ENCODE measurements around the gene IP6K1. TPM values are rescaled to one million over a fixed set of nuclear protein-coding genes. Genes with fewer than 3 reads are reported as not detected.

IP6K1 gene
- total RNA-seq, 1 experiment from 2014 or later, result 32.2 TPM

DNA sequence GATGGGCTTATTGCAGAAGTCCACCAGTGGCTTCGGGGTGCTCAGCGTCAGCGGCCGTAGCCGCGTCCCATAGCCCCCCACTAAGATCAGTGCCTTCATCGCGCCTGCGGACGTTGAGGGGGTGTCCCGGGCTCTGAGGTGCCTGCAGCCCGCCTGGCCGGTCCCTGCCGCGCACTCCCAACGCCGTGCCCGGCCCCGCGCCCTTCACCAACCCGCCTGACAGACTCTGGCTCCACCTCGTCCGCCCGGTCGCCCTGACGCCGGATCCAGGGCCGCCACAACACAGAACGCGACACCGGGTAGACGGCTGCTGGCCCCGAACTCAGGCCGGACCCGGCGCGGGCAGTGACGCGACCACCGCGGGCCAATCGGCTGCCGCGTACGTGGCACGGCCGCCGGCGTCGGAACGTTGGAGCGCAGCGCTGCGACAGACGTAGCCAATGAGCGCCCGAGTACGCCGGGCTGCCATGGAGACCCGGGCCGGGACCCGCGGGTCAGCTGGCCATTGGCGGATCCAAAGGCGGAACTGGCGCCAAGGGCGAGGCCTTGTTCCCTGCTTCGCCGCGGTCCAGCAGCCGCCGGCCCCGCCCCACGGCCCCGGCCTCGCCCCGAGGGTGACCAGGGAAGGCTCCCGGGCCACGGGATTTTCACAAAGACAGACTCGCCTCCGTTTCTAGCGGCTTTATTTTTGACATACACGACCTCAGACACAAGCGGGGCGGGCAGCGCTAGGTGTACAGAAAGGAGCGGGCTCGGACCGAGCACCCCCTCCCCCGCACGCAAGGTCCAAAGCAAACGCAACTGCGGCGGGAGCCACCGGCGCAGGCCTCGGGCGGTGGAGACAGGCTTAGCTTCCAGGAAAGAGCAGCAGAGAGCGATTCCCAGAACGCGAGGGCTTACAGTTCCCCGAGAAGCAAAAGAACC is 62.5 kb downstream of the IP6K1 start, which contains the start of gene GMPPB (continued):
- no peak for TF ChIP-seq PREB (CRISPR knock-in tag; IDR thresholded peaks at IDR 0.05; ENCODE audit: borderline replicate concordance)
- TF ChIP-seq, protein P1, sequence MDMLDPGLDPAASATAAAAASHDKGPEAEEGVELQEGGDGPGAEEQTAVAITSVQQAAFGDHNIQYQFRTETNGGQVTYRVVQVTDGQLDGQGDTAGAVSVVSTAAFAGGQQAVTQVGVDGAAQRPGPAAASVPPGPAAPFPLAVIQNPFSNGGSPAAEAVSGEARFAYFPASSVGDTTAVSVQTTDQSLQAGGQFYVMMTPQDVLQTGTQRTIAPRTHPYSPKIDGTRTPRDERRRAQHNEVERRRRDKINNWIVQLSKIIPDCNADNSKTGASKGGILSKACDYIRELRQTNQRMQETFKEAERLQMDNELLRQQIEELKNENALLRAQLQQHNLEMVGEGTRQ (CRISPR knock-in tag; IDR thresholded peaks at IDR 0.05), result peak; percentile 82
- TF ChIP-seq GABPB1 (CRISPR knock-in tag; IDR thresholded peaks at IDR 0.05), result peak; percentile 38; the same call in 1 of the 2 replicates
- TF ChIP-seq E2F1 (CRISPR knock-in tag; IDR thresholded peaks at IDR 0.05), result no peak
- TF ChIP-seq IRF2 (CRISPR knock-in tag; IDR thresholded peaks at IDR 0.05; ENCODE audit: borderline replicate concordance, low read depth), result no peak
- 0 out of 2 replicates have a peak, but pooled peaks have one; percentile 14 for TF ChIP-seq ZBTB43 (CRISPR knock-in tag; IDR thresholded peaks at IDR 0.05)
- TF ChIP-seq ELF4 (CRISPR knock-in tag; IDR thresholded peaks at IDR 0.05; ENCODE audit: low read depth), result 0 out of 2 replicates have a peak, but pooled peaks have one; percentile 26
- TF ChIP-seq TEAD4 (CRISPR knock-in tag; IDR thresholded peaks at IDR 0.05), result no peak
- TF ChIP-seq, protein P2, sequence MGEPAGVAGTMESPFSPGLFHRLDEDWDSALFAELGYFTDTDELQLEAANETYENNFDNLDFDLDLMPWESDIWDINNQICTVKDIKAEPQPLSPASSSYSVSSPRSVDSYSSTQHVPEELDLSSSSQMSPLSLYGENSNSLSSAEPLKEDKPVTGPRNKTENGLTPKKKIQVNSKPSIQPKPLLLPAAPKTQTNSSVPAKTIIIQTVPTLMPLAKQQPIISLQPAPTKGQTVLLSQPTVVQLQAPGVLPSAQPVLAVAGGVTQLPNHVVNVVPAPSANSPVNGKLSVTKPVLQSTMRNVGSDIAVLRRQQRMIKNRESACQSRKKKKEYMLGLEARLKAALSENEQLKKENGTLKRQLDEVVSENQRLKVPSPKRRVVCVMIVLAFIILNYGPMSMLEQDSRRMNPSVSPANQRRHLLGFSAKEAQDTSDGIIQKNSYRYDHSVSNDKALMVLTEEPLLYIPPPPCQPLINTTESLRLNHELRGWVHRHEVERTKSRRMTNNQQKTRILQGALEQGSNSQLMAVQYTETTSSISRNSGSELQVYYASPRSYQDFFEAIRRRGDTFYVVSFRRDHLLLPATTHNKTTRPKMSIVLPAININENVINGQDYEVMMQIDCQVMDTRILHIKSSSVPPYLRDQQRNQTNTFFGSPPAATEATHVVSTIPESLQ (CRISPR knock-in tag; IDR thresholded peaks at IDR 0.05), result no peak; the same call in 1 of the 2 replicates
- TF ChIP-seq ZNF138 (CRISPR knock-in tag; conservative IDR thresholded peaks at IDR 0.05), result peak; percentile 57; the same call in 1 of the 2 replicates
- no peak; the same call in 1 of the 2 replicates for TF ChIP-seq SMAD4 (CRISPR knock-in tag; IDR thresholded peaks at IDR 0.05)
- peak; percentile 92 for TF ChIP-seq FOXK1 (CRISPR knock-in tag; IDR thresholded peaks at IDR 0.05)
- 0 out of 2 replicates have a peak, but pooled peaks have one; percentile 50 for TF ChIP-seq NFATC4 (CRISPR knock-in tag; IDR thresholded peaks at IDR 0.05)
- TF ChIP-seq ARID4B (CRISPR knock-in tag; IDR thresholded peaks at IDR 0.05; ENCODE audit: borderline replicate concordance), result peak; percentile 88
- peak; percentile 59; the same call in 1 of the 2 replicates for TF ChIP-seq ATF1 (CRISPR knock-in tag; IDR thresholded peaks at IDR 0.05)
- TF ChIP-seq ZNF423 (CRISPR knock-in tag; IDR thresholded peaks at IDR 0.05), result no peak
- no peak for TF ChIP-seq ZNF317 (CRISPR knock-in tag; IDR thresholded peaks at IDR 0.05; ENCODE audit: borderline replicate concordance, low read depth)
- TF ChIP-seq EMX1 (CRISPR knock-in tag; IDR thresholded peaks at IDR 0.05), result no peak
- peak; percentile 77; the same call in 1 of the 2 replicates for TF ChIP-seq USF1 (CRISPR knock-in tag; IDR thresholded peaks at IDR 0.05)
- no peak for TF ChIP-seq MLX (CRISPR knock-in tag; IDR thresholded peaks at IDR 0.05)
- TF ChIP-seq, protein P3, sequence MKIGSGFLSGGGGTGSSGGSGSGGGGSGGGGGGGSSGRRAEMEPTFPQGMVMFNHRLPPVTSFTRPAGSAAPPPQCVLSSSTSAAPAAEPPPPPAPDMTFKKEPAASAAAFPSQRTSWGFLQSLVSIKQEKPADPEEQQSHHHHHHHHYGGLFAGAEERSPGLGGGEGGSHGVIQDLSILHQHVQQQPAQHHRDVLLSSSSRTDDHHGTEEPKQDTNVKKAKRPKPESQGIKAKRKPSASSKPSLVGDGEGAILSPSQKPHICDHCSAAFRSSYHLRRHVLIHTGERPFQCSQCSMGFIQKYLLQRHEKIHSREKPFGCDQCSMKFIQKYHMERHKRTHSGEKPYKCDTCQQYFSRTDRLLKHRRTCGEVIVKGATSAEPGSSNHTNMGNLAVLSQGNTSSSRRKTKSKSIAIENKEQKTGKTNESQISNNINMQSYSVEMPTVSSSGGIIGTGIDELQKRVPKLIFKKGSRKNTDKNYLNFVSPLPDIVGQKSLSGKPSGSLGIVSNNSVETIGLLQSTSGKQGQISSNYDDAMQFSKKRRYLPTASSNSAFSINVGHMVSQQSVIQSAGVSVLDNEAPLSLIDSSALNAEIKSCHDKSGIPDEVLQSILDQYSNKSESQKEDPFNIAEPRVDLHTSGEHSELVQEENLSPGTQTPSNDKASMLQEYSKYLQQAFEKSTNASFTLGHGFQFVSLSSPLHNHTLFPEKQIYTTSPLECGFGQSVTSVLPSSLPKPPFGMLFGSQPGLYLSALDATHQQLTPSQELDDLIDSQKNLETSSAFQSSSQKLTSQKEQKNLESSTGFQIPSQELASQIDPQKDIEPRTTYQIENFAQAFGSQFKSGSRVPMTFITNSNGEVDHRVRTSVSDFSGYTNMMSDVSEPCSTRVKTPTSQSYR (CRISPR knock-in tag; IDR thresholded peaks at IDR 0.05), result 0 out of 2 replicates have a peak, but pooled peaks have one; percentile 0
